NCI-H146 (cell line): ENCODE data around the gene CCL14.
"Not testable (repeated sequence)": the region's sequence is repeated elsewhere in the genome, so short reads cannot be mapped to it uniquely, and the experiment has no call there.

ENCODE experiments used
- DNase-seq: peaks from one replicate; lab custom pipeline; 2025; lab: John Stamatoyannopoulos, UW

CCL14 gene

GRCh38 chr17:35942588-35943186, 43.8 kb downstream of the CCL14 start:
- DNase-seq: no peak

GRCh38 chr17:35938492-35938891, 48.0 kb downstream of the CCL14 start:
- DNase-seq: not testable (repeated sequence)

GRCh38 chr17:35936063-35936462, 50.5 kb downstream of the CCL14 start:
- peak; percentile 2 for DNase-seq

GRCh38 chr17:35934760-35935159, 51.8 kb downstream of the CCL14 start:
- no peak for DNase-seq
